UCSD-AML1 (cell line): ENCODE data around the gene PDE5A.
"Not testable (repeated sequence)": the region's sequence is repeated elsewhere in the genome, so short reads cannot be mapped to it uniquely, and the experiment has no call there.

ENCODE experiments used
- DNase-seq: peaks from one replicate; lab custom pipeline; 2025; ENCODE audit not compliant: unreplicated experiment; lab: John Stamatoyannopoulos, UW

PDE5A gene

DNA sequence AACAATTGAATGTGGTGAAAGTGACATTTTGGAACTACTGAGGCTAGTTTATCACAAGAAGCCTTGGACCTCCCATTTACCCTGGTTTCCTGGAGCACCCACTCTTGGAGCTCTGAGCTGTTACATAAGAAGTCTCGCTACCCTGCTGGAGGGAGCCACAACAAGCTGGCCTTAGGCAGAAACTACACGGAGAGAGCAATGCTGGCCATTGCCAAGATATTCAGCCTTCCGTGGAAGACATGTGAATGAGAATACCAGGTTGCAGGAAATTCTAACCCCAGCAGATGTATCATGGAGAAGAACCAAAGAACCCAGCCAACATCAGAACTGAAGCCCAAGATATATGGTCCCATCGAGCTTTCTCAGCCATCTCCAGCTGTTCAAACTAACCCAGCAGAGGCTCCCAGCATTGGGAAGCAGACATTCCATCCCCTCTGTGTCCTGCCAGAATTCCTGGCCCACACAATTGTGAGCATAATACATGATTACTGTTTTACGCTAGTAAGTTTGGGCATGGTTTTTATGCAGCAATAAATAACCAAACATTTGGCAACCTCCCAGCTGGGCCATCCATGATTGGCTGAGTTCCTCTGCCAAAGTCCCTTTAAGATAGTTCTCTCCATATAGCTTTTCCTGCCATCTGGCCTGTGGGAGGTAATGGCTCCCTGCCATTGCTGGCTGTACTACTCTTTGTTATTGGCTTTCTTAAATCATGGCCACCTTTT lies 17.9 kb upstream of the PDE5A start:
- DNase-seq, result no peak

DNA sequence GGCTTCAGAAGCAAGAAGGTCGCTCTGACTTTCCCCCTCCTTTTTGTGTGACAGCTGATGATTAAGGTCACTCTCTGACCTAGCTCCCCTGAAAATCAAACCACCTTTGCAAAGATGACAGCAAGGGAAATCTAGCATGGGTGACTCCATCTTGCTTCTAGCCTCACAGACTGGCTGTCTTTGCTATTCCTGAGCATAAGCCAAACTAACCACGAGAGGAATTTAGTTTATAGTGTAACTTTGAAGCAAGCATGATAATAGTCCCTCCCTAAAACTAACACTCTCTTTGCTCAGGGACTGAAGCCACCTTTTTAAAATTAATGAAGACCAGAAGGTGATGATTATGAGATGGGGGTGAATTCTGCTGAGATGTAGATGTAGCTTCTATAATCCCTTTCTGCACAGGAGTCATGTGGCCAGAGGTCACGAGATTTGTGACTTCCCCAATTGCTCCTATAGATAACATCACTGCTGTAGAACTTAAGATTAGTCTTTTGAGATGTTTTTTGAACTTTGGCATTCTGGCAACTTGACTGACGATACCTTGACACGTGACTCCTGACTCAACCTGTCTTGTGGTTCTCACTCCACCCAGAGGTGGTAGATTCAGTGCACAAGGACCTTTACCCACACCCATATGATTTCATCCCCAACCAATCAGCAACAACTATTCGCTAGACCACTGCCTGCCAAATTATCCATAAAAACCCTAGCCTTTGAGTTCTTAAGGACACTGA lies 14.9 kb upstream of the PDE5A start:
- DNase-seq, result no peak

- DNase-seq, result no peak
Observed at GRCh38 chr4:119641765-119642164, 13.2 kb upstream of the PDE5A start.

- DNase-seq, result no peak
Observed at GRCh38 chr4:119638359-119638758, 9.8 kb upstream of the PDE5A start.

- not testable (repeated sequence) for DNase-seq
Observed at GRCh38 chr4:119636851-119637250, 8.2 kb upstream of the PDE5A start.

DNA sequence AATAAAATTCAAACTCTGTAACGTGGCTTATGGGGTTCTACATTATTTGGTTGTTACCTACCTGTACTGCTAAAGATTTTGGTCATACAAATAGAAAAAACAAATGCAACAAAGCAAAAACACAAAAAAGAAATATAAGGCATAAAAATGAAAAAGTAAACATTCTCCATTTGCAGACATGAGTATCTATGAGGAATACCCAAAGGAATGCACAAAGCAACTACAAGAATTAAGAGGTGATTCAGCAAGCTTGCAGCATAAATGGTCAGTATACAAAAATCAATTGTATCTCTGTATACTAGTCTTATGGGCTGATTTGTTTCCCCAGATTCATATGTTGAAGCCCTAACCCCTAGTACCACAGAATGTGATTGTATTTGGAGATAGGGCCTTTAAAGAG lies 3.6 kb upstream of the PDE5A start:
- DNase-seq, result no peak

DNA sequence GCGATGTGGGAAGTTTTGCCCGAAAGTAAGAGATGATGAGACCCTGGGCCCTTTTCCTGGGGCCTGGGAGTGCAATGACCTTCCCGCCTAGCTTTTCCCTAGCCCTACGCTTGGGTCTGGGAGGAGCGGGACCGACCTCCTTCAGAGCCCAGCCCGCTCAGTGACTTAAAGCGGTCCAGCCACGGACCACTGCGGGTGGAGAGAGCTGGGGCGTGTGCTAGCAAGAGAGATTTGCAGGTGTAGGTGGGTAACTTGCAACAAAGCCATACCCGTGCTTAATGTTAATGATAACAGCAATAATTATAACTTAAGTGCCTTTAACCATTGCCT lies 503 bp upstream of the PDE5A start:
- DNase-seq, result no peak

DNA sequence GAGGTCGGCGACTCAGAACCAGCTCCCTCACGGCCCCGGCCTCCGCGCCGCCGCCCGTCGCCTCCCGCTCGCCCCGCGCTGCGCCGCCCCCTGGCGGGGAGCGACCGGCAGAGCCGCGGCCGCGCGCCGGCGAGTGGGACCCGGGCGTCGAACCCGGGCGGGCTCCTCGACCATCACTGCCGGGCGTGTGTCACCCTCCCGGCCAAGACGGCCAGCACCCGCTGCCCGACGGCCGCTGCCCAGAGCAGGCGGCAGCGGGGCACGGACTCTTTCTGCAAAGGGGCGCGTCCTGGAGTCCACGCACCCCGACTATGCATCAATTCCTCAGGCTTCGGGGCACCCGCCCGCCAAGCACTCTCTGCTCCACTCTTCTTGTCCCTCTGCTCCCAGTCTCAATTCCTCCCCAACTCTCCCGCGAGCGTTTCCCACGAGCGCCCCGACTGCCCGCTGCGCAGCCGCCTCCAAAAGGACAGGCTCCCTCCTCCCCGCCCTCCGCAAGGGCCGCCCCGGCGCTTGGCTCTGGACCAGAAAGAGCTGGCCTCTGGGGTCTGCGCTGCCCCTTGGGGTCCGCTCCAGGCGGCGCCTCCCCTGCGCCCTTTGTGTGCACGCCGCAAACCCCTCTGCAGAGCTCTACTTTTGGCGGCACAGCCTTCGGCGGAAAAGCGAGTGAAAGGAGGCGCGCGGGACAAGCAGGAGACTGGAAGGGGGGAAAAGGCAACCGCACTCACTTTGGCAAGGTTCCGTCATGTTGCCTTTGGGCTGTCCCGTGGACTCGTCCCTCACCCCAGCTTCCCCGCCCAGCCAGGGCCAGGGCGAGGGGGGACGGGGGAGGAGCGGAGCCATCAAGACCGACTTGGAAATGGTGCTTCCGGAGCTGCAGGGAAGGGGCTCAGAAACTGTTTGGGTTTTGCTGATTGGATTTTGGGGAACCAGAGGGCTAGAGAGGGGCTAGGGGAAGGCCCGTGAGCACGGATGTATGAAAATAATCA lies 1.0 kb downstream of the PDE5A start:
- DNase-seq, result peak; percentile 48

GRCh38 chr4:119626943-119627266 lies 1.7 kb downstream of the PDE5A start:
- no peak for DNase-seq

GRCh38 chr4:119626420-119626819 lies 2.2 kb downstream of the PDE5A start:
- DNase-seq, result no peak

- no peak for DNase-seq
Observed at GRCh38 chr4:119625761-119626160, 2.8 kb downstream of the PDE5A start.

DNA sequence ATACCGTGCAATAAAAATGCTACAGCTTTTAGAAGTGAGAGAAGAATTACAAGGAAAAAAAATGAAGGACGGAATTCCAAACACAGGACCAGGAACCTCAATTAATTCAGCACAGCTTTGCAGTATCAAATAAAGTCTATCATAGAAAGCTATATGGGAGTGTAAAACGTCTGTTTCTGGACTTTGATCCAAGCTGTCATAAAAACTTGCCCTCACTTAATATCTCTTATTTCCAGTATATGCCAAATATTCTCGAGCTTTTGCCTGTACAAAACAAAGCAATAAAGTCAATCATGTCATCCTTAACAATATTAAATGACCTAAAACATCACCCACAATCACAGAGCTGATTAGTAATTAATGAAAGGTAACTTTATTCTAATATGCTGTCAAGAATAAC lies 4.2 kb downstream of the PDE5A start:
- DNase-seq, result no peak

DNA sequence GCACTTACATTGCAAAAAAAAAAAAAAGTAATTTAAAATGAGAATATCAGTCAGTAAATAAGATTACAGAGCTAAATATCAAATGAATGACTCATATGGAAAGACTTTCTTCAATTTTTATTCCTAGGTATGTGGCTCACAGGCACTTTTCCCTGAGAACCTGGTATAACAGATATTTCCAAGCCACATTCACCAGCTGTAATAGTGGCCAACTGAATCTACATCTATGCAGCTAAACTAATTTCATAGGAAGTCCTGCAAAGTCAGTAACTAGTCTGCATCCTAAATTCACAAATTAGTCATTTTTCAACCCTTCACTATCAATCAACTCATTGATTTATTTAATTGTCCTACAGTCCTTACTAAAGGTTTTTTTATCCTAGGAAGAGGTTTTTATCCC lies 5.6 kb downstream of the PDE5A start:
- DNase-seq, result no peak

DNA sequence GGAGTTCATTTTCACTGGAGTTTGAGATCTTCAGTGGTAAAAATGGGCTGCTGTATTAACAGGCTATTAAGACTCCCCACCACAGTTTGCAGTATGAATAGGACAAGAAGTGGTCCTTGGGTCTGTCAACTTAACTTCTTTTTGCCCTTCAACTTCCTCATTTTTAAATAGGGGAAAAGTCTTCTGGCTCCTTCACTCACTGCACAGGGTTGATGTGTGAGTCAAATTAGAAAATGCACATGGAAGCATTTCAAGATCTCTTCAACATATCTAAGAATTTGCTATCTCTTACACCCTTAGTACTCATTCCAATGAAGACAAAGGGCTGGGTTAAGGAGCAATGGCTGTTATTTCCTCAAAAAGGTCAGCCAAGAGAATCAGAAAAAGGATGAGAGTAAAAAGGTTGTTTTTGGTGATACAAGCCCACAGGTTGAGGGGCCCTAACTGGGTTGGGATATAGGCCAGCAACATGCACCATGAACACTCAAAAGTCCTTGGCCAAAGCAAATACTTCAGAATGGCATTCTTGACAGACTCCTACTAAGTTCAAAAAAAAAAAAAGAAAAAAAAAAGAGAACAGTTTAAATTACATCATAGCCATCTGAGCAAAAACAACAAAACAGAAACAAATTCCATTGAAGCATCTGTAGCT lies 13.4 kb downstream of the PDE5A start:
- DNase-seq, result no peak

- DNase-seq, result no peak
Observed at GRCh38 chr4:119604266-119604665, 24.3 kb downstream of the PDE5A start.

DNA sequence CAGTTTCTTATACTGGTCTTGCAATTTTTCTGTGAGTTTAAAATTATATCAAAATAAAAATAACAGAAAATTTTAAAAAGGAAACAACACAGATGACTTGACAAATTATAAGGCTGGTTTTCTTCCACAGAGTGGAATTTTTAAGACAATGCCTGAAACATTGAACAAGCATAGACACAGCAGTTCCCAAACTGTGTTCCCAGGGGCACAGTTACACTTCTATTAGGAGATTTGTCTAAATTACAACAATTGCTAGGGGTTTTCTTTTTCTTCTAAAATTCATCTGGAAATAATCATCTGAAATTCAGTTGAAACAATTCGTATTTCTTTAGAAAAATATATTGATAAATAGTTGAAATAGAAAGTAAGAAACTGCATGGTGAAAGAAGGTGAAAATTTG lies 26.2 kb downstream of the PDE5A start:
- no peak for DNase-seq

DNA sequence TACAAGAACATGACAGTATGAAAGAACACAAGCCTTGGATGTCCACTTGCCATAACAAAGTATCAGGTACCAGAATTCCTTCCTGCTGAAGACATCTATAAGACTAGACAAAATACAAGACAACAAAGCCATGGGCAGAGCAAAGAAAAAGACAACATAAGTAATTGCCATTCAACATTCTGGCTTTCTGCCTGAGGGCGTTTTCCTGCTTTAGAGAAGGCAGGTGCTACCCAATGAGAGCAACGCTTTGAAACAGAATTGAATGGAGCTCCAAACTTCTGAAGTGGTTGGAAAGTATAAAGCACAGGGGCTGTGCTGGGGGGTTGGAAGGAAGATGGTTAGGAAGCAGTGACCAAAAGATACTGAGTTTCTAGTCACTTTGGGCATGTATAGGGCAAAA lies 30.1 kb downstream of the PDE5A start:
- no peak for DNase-seq

DNA sequence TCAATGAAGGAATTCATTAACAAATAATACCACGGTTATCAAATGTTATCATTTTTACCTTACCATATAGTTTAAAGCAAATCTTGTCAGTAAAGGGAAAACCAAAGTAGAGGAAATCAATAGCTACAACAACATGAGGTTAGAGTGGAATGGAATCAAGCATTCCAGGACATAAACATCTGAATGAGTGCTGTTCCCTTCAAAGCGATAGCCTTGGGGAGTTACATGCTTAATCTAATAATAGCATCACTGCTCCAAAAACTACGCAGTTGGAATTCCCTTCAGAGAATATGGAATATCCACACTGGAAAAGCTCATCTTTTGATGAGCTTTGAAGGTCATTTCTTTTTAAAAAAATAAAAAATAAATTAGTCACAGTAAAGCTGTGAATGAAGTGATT lies 31.2 kb downstream of the PDE5A start:
- no peak for DNase-seq

- no peak for DNase-seq
Observed at GRCh38 chr4:119593698-119594097, 34.9 kb downstream of the PDE5A start.

DNA sequence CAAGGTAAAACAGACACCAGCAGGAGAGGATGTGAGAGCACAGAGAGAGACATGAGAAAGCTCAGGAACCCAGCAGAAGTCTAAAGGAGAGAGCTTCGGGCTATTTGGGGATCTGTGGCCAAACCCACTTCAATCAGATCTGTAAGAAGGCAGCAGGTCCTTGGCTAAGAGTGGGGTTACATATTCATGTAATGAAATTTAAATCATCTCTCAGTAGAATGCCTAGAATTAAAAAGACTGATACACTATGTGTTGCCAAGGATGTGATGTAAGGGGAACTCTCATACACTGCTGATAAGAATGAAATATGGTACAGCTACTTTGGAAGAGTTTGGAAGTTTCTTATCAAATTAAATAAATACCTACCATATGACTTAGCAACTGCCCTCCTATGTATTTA lies 35.8 kb downstream of the PDE5A start:
- no peak for DNase-seq

GRCh38 chr4:119589165-119589564 lies 39.4 kb downstream of the PDE5A start:
- no peak for DNase-seq
